Fibroblast of mammary gland (primary cell): ENCODE data around the gene DLX1.
"Not testable (repeated sequence)": the region's sequence is repeated elsewhere in the genome, so short reads cannot be mapped to it uniquely, and the experiment has no call there.

Source experiments
- DNase-seq: peaks from one replicate; pipeline ENCODE4 v3.0.0-alpha.2; 2010; ENCODE audit warnings: low read depth
- H3K4me3 ChIP-seq: 2 replicates; pipeline ENCODE4 v1.5.1; 2011; ENCODE audit warnings: low read depth, mild to moderate bottlenecking, low read length, moderate library complexity; ENCODE audit not compliant: control insufficient read depth
- CTCF ChIP-seq: conservative IDR thresholded peaks from 2 replicates; pipeline ENCODE4 v1.5.1; 2011; ENCODE audit warnings: low read depth, low read length, inconsistent platforms; ENCODE audit not compliant: control insufficient read depth, insufficient read depth

The DLX1 gene

DNA sequence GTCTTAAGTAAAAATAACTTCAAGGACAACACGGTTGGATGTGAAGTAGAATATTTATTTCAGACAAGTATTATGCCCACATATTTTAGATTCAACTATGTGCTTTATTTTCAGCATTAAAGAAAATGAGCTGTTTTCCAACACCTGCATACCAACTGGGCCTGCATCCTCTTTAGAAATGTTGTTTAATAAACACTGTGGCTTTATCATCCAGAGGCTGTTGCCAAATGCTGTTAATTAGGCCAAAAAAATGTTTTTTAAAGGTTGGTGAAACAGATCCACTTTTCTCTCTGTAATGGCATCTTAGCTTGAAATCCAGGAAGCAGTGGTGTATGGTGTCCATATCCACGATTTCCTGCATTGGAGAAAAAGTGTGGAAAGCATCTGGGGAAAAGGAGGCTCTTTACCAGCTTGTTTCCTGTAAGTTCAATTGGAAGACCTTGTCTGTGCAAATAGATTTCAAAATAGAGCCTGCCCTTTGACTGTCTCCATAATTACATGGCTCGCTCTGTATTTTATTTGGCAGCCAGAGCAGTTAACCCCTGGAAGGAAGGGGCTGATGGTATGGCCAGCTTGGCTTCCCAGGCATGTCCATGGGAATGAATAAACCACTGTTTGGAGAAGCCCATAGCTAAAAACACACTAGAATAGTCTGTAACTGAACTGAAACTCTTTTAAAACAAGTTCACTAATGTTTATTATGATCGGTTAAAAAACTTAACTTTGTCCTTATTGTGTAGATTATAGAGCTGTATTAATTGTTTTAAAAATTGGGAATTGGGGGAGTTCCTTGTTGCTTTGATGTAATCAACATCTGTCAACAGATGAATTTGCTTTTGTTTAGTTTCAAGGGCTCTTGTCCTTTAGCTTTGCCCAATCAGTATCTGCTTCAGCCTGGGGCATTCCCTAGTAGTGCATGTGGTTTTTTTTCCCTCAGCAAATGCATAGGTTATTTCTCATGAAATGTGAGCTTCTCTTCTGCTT lies 33.0 kb upstream of the DLX1 start:
- H3K4me3 ChIP-seq, result no peak overlapping the region
- TF ChIP-seq CTCF, result no peak
- DNase-seq, result peak; percentile 10

GRCh38 chr2:172053486-172053885 lies 31.8 kb upstream of the DLX1 start:
- no peak for TF ChIP-seq CTCF
- no peak overlapping the region for H3K4me3 ChIP-seq
- no peak for DNase-seq

DNA sequence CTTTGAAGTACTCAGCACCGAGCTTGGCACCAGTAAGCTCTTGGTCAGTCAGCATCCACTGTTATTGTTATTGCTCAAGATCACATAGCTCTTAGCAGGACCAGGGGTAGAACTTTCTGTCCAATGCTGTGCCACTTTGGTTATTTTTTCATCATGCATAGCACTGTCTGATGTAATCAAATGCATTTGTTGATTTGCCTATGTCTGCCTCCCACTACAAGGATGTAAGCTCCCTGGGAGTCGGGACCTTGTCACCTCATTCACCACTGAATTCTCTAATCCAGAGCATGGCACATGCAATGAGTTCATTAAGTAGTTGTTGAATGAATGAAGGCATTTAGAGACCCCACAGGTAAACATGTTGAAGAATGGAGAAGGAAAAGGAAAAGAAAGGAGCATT lies 29.0 kb upstream of the DLX1 start:
- no peak for TF ChIP-seq CTCF
- no peak for DNase-seq
- H3K4me3 ChIP-seq, result no peak overlapping the region

GRCh38 chr2:172058660-172059059 lies 26.6 kb upstream of the DLX1 start:
- no peak overlapping the region for H3K4me3 ChIP-seq
- DNase-seq, result no peak
- TF ChIP-seq CTCF, result no peak

DNA sequence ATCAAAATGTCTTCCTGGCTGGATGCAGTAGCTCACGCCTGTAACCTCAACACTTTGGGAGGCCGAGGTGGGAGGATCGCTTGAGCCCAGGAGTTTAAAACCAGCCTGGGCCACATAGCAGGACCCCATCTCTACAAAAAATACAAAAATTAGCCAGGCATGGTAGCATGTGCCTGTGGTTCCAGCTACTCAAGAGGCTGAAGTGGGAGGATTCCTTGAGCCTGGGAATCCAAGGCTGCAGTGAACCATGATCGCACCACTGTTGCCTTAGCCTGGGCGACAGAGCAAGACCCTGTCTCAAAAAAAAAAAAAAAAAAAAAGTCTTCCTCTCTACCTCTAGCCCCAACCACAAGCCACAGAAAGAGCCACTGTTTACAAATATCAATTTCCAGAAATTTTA lies 25.2 kb upstream of the DLX1 start:
- DNase-seq, H3K4me3 ChIP-seq: not testable (repeated sequence)

GRCh38 chr2:172062402-172063004 lies 22.8 kb upstream of the DLX1 start:
- DNase-seq, result no peak
- no peak for TF ChIP-seq CTCF
- no peak overlapping the region for H3K4me3 ChIP-seq

- no peak for TF ChIP-seq CTCF
- H3K4me3 ChIP-seq, result no peak overlapping the region
- DNase-seq, result no peak
Observed at GRCh38 chr2:172063446-172063845, 21.9 kb upstream of the DLX1 start.
